ENCODE measurements around the gene GUF1.
A peak's percentile ranks its signal among the peaks of the same experiment; 100 is the strongest.
"Not testable (repeated sequence)": the region's sequence is repeated elsewhere in the genome, so short reads cannot be mapped to it uniquely, and the experiment has no call there.

The GUF1 gene

DNA sequence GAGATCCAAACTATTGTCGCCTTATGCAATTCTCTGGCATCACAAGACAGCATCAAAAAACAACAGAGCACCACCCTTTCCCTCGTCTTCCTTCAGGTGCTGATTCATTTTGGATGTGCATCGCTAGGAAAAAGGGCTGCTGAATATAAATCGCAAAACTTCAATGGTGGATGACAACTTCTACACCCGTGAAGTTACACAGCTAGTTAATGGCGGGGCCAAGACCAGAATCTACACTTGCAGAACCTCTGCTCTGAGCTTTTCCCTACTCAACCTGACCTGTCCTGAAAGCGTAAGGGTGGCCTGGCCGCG is 47.5 kb downstream of the GUF1 start:
- H3K36me3 ChIP-seq, result no peaks in the 10 kb centered on the region
- TF ChIP-seq, protein P1, sequence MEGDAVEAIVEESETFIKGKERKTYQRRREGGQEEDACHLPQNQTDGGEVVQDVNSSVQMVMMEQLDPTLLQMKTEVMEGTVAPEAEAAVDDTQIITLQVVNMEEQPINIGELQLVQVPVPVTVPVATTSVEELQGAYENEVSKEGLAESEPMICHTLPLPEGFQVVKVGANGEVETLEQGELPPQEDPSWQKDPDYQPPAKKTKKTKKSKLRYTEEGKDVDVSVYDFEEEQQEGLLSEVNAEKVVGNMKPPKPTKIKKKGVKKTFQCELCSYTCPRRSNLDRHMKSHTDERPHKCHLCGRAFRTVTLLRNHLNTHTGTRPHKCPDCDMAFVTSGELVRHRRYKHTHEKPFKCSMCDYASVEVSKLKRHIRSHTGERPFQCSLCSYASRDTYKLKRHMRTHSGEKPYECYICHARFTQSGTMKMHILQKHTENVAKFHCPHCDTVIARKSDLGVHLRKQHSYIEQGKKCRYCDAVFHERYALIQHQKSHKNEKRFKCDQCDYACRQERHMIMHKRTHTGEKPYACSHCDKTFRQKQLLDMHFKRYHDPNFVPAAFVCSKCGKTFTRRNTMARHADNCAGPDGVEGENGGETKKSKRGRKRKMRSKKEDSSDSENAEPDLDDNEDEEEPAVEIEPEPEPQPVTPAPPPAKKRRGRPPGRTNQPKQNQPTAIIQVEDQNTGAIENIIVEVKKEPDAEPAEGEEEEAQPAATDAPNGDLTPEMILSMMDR (IDR thresholded peaks at IDR 0.05), result no peak
- peaks cover 35% of the 10 kb centered on the region for H3K27me3 ChIP-seq
- no peaks in the 10 kb centered on the region for H3K9me3 ChIP-seq
- peak overlapping the region; percentile 69 to 73 for H3K4me3 ChIP-seq (ENCODE audit: low read depth in 1 of 2, low read length in 1 of 2)
- no peak overlapping the region for H3K27ac ChIP-seq
- H3K4me1 ChIP-seq (ENCODE audit: control insufficient read depth in 1 of 2, insufficient read depth in 1 of 2, low read depth in 1 of 2, low read length in 1 of 2), result peaks cover 14% of the 10 kb centered on the region in 2 experiments

DNA sequence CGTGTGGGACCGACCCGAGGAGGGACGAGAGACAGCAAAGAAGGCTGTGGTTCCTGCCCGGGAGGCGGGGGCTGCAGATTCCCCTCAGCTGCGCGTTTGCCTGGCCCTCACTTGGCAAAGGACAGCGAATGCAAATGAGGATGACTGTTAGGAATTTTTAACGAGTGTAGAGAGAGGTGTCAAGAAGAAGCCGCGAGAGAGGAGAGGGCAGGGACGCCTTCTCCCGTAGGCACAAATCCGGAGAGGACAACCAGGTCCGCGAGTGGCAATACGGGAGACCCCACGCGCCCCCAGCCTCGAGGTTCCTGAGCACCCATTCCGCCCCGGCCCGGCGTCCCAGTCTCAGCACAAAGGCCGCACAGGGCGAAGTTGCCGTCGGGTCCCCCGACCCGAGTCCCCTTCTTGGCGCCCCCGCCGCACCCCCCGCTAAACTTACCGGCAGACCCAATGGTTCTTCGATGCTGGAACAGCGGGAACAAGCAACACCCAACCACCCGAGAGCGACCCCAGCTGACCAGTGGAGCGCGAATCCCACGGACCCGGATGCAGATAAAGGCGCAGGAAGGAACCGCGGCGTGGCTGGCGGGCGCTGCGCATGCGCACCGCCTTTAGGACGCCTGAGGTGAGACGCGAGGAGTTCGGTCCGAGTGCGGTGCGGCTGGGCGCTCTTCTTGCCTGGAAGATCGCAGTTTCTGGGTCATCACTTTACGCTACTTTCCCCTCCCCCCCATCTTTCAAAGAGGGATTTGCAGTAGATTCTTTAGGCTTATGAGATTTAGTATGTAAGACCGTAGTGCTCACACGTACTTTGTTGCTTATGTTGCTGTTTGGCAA is 48.0 kb downstream of the GUF1 start, which contains the start of gene GNPDA2:
Gene GNPDA2 (minus strand): TSS at position 519 of the 834 bp plus-strand sequence. CDS start 4,349 bp downstream, outside the sequence.
- no peaks in the 10 kb centered on the region for H3K9me3 ChIP-seq
- peaks cover 41% of the 10 kb centered on the region for H3K27me3 ChIP-seq
- no peaks in the 10 kb centered on the region for H3K36me3 ChIP-seq
- TF ChIP-seq, protein P1 (IDR thresholded peaks at IDR 0.05), result no peak
- H3K4me3 ChIP-seq (ENCODE audit: low read depth in 1 of 2, low read length in 1 of 2), result peak within 1 kb of the TSS; percentile 69 to 73
- no peak within 1 kb of the TSS for H3K27ac ChIP-seq
- H3K4me1 ChIP-seq (ENCODE audit: control insufficient read depth in 1 of 2, insufficient read depth in 1 of 2, low read depth in 1 of 2, low read length in 1 of 2), result peaks cover 14% of the 10 kb centered on the region in 2 experiments

DNA sequence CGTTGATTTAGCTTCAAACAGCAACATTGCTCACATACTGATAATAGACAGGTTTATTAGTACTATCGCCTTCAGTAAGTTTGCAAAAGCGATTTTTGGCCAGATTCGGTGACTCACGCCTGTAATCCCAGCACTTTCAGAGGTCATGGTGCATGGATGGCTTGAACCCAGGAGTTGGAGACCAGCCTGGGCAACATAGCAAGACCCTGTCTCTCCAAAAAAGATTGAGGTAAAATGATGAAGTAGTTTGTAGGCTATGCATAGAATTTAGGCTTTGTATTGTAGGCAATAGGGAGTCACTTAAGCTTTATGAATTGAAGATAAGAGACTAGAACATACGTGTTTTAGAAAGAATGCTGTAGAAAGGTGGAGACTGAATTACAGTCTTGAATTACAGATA is 49.3 kb downstream of the GUF1 start:
- no peaks in the 10 kb centered on the region for H3K36me3 ChIP-seq
- H3K4me3 ChIP-seq (ENCODE audit: low read depth in 1 of 2, low read length in 1 of 2), result no peak overlapping the region

DNA sequence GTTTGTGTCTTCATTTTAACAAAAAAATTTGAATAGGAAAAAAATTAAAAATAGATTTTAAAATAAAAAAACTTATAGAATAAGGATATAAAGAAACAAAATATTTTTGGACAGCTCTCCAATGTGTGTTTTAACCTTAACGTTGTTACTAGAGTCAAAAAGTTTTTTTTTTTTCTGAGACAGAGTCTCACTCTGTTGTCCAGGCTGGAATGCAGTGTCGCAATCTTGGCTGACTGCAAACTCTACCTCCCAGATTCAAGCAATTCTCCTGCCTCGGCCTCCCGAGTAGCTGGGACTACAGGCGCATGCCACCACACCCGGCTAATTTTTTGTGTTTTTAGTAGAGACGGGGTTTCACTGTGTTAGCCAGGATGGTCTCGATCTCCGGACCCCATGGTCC is 50.5 kb downstream of the GUF1 start:
- not testable (repeated sequence) for H3K27ac ChIP-seq; H3K9me3 ChIP-seq; H3K4me3 ChIP-seq (ENCODE audit: low read depth in 1 of 2, low read length in 1 of 2); H3K36me3 ChIP-seq
- peaks cover 43% of the 10 kb centered on the region for H3K27me3 ChIP-seq
- H3K4me1 ChIP-seq (ENCODE audit: control insufficient read depth in 1 of 2, insufficient read depth in 1 of 2, low read depth in 1 of 2, low read length in 1 of 2), result peaks cover 14% of the 10 kb centered on the region in 2 experiments

More for the DNA sequence above, 49.3 kb downstream of the GUF1 start:
- no peaks in the 10 kb centered on the region for H3K9me3 ChIP-seq
- TF ChIP-seq, protein P1 (IDR thresholded peaks at IDR 0.05), result no peak
- H3K27me3 ChIP-seq, result peaks cover 43% of the 10 kb centered on the region
- no peak overlapping the region for H3K27ac ChIP-seq
- H3K4me1 ChIP-seq (ENCODE audit: control insufficient read depth in 1 of 2, insufficient read depth in 1 of 2, low read depth in 1 of 2, low read length in 1 of 2), result peaks cover 14% of the 10 kb centered on the region in 2 experiments

DNA sequence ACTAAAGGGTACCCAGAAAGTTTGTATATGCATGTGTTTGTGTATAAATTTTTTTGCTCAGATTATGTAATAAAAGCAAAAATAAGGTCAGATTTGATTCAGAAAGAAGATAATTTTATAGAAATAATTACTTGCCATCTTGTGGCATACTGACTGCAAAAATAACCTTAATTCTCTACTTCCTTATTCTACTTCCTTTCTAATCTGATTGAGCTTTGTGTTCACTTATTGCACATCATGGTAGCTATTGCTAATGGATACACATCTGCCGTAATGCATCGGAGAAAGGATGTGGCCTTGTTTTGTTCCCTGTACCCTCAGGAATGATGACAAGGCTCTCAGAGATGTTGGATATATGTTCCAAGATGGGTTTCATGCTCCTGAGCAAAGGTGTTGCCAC is 58.7 kb downstream of the GUF1 start:
- Histone ChIP-seq H3K36me3 (no peaks in the 10 kb centered on the region), H3K4me1 (ENCODE audit: control insufficient read depth in 1 of 2, insufficient read depth in 1 of 2, low read depth in 1 of 2, low read length in 1 of 2) (no peaks in the 10 kb centered on the region), H3K27me3 (peaks cover 8% of the 10 kb centered on the region), H3K4me3 (ENCODE audit: low read depth in 1 of 2, low read length in 1 of 2) (no peak overlapping the region), H3K27ac (no peak overlapping the region), H3K9me3 (no peaks in the 10 kb centered on the region)
- TF ChIP-seq, protein P1 (IDR thresholded peaks at IDR 0.05), result no peak

DNA sequence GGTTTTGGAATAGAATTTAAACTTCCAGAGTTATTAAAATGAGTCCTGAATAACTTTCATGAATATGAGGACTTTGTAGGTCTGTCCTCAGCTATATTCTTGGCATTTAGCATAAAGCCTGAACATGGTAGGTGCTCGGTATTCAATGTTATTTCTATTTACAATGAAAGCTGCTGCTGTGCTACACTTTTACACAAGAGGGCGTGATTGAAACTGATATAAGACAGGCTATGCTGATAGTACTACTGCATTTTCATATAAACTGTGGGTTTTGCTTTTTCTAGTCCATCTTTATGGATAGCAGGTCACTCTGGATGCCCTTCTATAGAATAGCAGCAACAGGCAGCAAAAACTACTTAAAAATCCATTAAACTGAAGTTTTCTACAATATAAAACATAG is 60.4 kb downstream of the GUF1 start:
- TF ChIP-seq, protein P1 (IDR thresholded peaks at IDR 0.05), result no peak
- Histone ChIP-seq H3K9me3 (no peaks in the 10 kb centered on the region), H3K36me3 (no peaks in the 10 kb centered on the region), H3K4me3 (ENCODE audit: low read depth in 1 of 2, low read length in 1 of 2) (no peak overlapping the region), H3K27me3 (peaks cover 9% of the 10 kb centered on the region), H3K27ac (no peak overlapping the region), H3K4me1 (ENCODE audit: control insufficient read depth in 1 of 2, insufficient read depth in 1 of 2, low read depth in 1 of 2, low read length in 1 of 2) (no peaks in the 10 kb centered on the region)
